DND-41 (cell line): ENCODE measurements around the gene MAGI1.

Source experiments
- EZH2 ChIP-seq: IDR thresholded peaks from 3 replicates; pipeline ENCODE4 v1.6.1; 2012; ENCODE audit warnings: borderline replicate concordance, low read depth, mild to moderate bottlenecking, moderate library complexity, low read length, inconsistent platforms; ENCODE audit not compliant: severe bottlenecking
- TF ChIP-seq, protein P1 (sequence below): IDR thresholded peaks from 2 replicates; pipeline ENCODE4 v1.5.1; 2012; ENCODE audit warnings: borderline replicate concordance, low read length, moderate library complexity, mild to moderate bottlenecking; ENCODE audit not compliant: poor library complexity, severe bottlenecking; ENCODE audit errors: extremely low read depth

DNA sequence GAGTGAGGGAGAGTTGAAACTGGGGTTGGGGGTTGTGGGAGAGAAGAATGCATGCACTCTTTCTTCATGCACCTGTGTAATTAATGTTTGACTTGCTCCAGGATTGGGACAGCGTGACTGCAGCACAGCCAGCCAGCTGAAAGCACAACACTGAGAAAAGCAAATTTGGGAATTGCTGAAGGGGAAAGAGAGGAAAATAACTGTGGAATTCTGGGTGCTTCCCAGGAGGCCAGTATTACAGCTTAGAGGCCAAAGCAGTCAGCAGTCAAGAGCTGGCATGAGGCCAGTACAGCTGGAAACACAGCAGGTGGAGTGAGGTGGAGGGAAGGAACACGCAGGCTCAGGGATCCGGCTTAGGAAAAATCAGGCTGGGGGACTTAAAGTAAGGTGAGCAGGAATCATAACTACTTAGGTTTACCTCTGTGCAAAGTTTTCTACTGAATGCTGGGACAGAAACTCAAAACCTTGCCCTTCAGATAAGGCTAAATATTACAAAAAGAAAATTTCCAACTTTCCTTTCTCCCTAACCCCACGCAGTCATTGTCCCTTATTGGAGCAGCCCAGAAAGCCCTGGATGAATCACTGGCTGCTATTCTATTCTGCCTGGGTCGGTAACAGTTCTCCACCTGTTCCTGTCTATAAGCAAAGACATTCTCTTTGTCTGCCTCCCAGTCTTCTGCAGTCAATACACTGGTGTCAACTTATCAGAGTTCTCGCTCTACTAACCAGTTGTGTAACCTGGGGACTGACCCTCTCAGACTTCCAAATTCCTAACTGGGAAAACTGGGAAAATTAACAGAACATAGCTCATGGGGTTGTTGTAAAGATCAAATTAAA lies 167.2 kb downstream of the MAGI1 start:
- TF ChIP-seq, protein P1, sequence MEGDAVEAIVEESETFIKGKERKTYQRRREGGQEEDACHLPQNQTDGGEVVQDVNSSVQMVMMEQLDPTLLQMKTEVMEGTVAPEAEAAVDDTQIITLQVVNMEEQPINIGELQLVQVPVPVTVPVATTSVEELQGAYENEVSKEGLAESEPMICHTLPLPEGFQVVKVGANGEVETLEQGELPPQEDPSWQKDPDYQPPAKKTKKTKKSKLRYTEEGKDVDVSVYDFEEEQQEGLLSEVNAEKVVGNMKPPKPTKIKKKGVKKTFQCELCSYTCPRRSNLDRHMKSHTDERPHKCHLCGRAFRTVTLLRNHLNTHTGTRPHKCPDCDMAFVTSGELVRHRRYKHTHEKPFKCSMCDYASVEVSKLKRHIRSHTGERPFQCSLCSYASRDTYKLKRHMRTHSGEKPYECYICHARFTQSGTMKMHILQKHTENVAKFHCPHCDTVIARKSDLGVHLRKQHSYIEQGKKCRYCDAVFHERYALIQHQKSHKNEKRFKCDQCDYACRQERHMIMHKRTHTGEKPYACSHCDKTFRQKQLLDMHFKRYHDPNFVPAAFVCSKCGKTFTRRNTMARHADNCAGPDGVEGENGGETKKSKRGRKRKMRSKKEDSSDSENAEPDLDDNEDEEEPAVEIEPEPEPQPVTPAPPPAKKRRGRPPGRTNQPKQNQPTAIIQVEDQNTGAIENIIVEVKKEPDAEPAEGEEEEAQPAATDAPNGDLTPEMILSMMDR: no peak
- no peak for TF ChIP-seq EZH2
